ENCODE measurements around the gene INAFM2.

GRCh38 chr15:40340038-40340739 is 16.7 kb downstream of the INAFM2 start:
- TF ChIP-seq POLR2A (IDR thresholded peaks at IDR 0.05; ENCODE audit: low read length) (no peak), GATA1 (IDR thresholded peaks at IDR 0.05; ENCODE audit: low read depth, low read length) (no peak)
